ENCODE results near the gene ETF1. TPM values are rescaled to one million over a fixed set of nuclear protein-coding genes. Genes with fewer than 3 reads are reported as not detected.

ETF1 gene
- total RNA-seq, 1 experiment from 2014 or later = 163 TPM

DNA sequence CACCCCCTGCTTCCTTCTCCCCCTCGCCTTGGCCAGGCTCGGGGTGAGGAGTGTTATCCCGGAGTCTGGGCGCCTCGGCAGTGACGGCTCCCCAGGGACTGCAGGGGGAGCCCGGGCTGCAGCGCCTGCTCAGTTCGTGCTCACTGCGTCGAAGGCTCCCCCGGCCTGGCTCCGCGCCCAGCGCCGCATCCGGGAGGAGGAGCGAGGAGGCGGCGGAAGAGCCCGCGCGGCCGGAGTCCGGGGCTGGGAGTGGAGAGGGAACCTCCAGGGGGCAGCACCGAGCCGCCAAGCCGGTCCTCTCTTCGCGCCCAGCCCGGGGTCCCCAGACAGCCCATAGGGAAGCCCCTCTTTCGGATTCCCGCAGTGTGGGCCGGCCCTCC, 79.0 kb downstream of the ETF1 start:
- peak; percentile 94 for DNase-seq (ENCODE audit: low read depth)

DNA sequence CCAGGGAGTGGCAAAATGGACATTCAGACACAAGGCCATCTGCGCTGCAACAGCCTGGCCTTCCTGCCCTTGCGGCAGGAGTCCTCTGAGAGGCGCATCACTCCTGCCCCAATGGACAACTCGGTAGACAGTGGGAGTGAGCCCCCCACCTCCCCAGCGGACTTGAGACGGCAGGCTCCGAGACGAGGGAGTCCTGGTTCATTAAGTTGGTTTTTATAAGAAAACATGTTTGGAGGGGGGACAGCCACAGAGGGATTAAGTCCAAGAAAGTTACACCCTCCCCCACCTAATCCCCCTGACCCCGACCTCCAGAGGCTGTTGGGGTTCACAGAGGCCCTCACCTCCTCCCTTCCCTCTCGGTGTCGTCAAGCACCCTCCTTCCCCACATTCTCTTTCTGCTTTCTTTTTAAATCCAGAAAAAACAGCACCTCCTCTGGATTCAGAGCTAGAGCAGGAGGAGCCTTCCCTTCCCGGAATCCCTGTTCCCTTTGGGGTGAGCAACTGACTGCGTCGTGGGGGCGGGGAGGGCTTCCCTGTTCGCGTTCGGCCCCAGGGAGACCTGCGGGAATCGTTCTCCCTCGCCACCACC, 79.5 kb downstream of the ETF1 start:
- DNase-seq (ENCODE audit: low read depth) = peak; percentile 29

DNA sequence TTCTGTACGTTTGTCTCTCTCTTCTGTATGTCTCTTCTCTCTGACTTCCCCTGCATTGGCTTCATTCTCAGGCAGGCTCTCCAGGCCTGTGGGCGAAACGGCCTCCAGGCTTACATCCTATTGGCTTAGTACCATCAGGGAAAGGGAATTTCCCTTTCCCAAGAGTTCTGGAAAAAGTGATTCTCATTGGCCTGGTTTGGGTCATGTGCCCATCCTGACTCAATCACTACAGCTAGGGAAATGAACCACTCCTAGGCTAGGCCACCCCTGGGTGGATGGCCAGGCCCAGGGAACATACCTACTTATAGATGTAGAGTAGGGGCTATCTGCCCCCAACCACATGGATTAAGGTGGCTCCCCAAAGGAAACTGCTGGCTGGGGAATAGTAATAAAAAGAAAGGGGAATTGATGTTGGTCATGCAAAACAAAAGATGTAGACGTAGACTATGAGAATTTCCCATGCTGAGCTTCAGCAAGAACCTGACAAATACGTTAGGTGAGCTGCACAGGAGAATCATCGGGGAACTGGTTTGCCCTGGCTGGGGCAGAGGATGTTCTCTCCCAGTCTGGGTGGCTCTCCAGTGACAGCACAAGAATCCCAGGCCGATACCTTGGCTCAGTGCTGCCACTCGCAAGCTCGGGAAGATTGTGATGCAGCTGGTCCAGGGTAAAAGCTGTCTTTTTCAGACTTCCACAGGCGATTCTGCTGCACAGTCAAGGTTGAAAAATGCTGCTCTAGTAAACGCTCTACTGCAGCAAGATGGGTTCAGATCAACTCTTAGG, 81.5 kb downstream of the ETF1 start:
- DNase-seq (ENCODE audit: low read depth) = peak; percentile 70

DNA sequence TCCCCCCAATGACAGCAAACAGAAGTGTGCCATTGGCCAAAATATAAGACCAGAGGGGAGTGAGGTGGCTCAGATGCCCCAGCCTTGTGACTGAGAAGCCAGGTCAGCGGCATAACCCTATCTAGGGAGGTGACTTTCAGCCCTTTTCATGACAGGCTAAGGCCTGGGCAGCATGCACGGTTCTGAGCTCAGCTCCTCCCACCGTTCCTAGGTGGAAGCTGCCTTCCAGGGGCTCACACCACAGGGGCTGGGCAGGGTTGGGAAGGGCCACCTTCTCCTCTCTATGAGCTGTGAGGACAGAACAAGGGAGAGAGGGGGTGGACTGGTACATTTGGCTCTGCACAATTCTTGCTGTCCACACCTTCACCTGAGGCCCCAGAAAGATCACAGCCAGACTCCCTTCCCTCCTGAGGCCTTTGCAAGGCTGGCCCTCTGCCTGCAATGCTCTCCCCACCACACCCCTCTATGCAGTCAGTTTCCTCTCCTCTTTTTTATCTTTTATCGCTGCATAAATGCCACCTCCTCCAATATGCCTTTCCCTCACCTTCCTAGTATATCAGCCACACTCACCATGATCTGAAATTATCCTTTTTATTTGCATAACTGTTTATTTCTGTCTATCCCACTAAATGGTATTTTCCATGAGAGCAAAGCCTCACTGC, 82.9 kb downstream of the ETF1 start:
- DNase-seq (ENCODE audit: low read depth) = no peak

DNA sequence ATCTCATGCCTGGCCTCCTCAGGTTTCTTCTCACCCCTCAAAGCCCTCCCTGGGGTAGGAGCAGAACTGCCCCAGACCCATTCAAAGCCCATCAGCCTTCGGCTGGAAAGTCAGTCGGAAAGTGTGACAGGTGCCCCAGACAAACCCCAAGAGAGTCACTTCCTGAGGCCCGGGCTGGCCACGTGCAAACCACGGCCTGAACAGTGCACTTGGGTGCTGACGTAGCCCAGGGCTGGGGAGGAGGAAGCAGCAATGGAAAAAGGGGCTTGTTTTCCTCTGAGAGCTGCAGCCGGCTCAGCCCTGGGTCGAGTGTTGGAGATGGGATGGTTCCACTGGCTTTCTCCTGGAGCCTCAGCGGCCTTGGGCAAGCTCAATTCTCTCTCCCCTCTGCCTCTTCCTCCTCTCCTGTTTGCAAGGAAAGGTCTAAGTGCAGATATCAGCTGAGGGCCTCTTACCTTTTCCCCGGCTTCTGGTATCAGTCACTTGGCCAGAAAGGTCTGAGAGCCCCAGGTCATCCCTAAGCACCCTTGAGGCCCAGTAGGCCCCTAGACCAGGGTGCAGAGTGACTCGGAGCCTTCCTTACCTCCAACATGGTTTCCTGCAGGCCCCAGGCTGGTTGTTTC, 83.6 kb downstream of the ETF1 start:
- no peak for DNase-seq (ENCODE audit: low read depth)

DNA sequence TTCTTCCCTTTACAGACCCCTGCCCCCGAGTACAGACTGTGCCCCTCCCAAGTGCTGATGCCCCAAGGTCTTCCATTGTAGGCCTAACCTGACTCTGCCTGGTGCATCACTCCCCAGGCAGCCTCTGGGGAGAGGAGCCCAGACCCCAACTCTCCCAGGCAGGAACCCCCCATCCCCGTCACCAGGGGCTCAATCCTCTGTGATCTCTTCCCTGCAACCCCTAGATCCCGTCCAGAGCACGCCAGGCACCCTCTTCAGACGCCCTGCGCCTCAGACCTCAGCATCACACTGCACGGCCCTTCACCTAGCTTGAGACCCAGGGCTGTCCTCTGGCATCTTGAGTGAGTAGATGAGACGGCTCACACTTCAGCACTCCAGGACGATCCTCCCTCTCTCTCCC, 84.2 kb downstream of the ETF1 start:
- DNase-seq (ENCODE audit: low read depth) = no peak

DNA sequence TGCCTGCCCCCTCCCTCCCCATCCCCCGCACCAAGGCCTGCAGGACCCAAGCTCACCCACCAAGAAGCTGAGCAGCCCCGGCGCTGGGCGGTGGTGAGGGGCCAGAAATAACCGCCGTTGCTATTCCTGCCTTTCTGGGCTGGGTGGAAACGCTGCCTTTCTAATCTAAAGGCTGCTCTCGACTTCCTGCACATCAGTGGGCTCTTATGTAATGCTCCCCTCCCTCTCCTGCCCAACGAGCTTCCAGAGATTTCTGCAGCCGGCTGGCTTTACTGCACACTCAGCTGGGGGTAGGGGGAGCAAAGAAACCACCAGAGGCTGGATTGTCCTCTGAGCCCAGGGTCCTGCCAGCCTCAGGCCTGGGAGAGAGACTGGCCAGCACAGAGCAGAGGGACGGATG, 84.7 kb downstream of the ETF1 start:
- DNase-seq (ENCODE audit: low read depth) = no peak

DNA sequence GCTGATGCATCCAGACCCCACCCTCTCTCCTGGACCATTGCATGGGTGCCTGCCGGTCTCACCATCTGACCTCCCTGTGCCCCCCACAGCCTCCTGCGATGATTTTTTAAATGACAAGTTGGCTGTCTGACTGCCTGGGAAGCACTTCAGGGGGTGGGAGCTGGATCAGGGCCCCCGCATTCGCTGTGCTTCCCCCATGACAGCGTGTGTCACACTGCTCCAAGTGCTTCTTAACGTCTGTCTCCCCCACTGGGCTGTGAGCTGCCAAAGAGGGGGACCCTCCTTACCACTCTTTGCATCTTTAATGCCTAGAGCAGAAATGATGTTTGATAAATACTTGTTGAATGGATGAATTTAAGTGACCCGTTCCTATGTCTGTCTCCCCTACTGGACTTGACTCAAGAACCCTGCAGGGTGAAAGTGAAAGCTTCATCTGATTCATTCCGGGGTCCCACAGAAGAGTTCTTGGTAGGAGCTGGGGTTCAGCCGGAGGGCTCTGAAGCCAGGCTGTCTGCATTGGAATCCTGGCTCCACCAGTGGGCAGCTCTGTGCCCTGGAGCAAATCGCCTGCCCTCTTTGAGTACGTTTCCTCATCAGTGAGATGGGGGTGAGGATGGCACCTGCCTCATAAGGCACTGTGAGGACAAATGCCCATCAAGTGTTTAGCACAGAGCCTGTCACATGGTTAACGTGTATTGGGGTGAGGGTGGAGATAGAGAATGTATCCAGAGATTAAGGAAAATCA, 85.3 kb downstream of the ETF1 start:
- no peak for DNase-seq (ENCODE audit: low read depth)

Other genes with a start within 250 kb of the ETF1 start
- 16.9 and 18.3 TPM in 2 replicates for gene CDC25C, start 211.4 kb downstream of the ETF1 start, total RNA-seq (2014; rRNA removed)
- gene FAM53C, start 205.0 kb downstream of the ETF1 start, total RNA-seq (2014; rRNA removed) = 27.2 and 29.7 TPM in 2 replicates
- 30.3 and 36.1 TPM in 2 replicates for gene KDM3B, start 190.6 kb downstream of the ETF1 start, total RNA-seq (2014; rRNA removed)
- gene REEP2, start 104.2 kb downstream of the ETF1 start, total RNA-seq (2014; rRNA removed) = 9.0 and 11.0 TPM in 2 replicates
- gene EGR1, start 77.8 kb downstream of the ETF1 start, total RNA-seq (2014; rRNA removed) = 4.1 and 7.2 TPM in 2 replicates
- gene HSPA9, start 32.2 kb upstream of the ETF1 start, total RNA-seq (2014; rRNA removed) = 424 and 464 TPM in 2 replicates
- gene CTNNA1, start 210.2 kb upstream of the ETF1 start, total RNA-seq (2014; rRNA removed) = 225 and 232 TPM in 2 replicates